Uterus (tissue), 2 donors: ENCODE measurements around the gene RAVER2.

Source experiments
- CTCF ChIP-seq, 4 experiments: fragments of 200-600 bp in 2 of 4; fragments of 450-650 bp in 2 of 4; sonication (generic) in 2 of 4; IDR thresholded peaks; one replicate each; pipeline ENCODE4 v1.5.1; 2016 to 2019; ENCODE audit warnings: antibody characterized with exemption in 4 of 4, mild to moderate bottlenecking in 2 of 4, moderate library complexity in 1 of 4
- POLR2A ChIP-seq, 2 donors: fragments of 450-650 bp; IDR thresholded peaks; one replicate each; pipeline ENCODE4 v1.6.1; 2016; ENCODE audit warnings: antibody characterized with exemption in 2 of 2, mild to moderate bottlenecking in 1 of 2, moderate library complexity in 1 of 2

DNA sequence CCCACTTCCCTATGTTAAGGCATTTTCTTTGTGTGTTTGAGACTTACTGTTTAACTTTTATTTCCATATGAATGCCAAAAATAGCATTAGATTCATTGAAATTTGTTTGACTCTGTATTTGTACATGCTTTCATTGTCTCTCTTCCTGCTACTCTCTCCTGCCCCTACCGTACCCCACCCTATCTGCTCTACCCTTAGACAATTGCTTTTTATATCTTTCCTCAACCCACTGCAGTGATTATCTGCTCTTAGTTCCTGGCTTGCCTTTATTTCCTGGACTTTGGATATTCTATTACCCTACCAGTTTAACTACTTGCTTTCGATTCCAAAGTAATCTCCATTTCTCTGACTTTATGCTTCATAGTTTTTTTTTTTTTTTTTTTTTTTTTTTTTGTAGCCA, 10.5 kb downstream of the RAVER2 start:
- TF ChIP-seq POLR2A (IDR thresholded peaks at IDR 0.05): no peak
- no peak for TF ChIP-seq CTCF (IDR thresholded peaks at IDR 0.05)
